HepG2 (cell line): Measurements from ENCODE around the gene RAB43. TPM values are rescaled to one million over a fixed set of nuclear protein-coding genes. Genes with fewer than 3 reads are reported as not detected.
"Not testable (repeated sequence)": the region's sequence is repeated elsewhere in the genome, so short reads cannot be mapped to it uniquely, and the experiment has no call there.

Experiments used
- ATAC-seq: fragments of 200-7000 bp; cut with Tn5 transposase; 3 replicates; pipeline ENCODE4 v1.9.1; 2020; ENCODE audit warnings: mild to moderate bottlenecking, moderate library complexity
- BruUV-seq: library from RNA; stranded (reverse); fragments of 400-500 nt; replicated peaks from 2 replicates; lab custom pipeline; 2021; lab: Mats Ljungman, UMichigan
- CTCF ChIA-PET: fragments of 300-600 bp; formaldehyde crosslinking; extraction: SDS; loops from one replicate; lab custom pipeline; 2021; ENCODE audit warnings: low total read pairs, inconsistent platforms, low intra/inter-chr PET ratio; lab: Yijun Ruan, JAX
- POLR2A ChIA-PET: fragments of 350-600 bp; sonication (Branson Sonifier 250); formaldehyde crosslinking; loops from one replicate; lab custom pipeline; 2020; ENCODE audit warnings: antibody characterized with exemption, inconsistent platforms; lab: Yijun Ruan, JAX
- DNase-seq: peaks from one replicate; pipeline ENCODE4 v3.0.0-alpha.2; 2015; ENCODE audit warnings: low spot score
- FAIRE-seq: peaks from 3 replicates; lab custom pipeline; 2011; peaks lifted over from hg19 to GRCh38; lab: Jason Lieb, UNC
- H2AFZ ChIP-seq: one replicate; pipeline ENCODE4 v1.6.1; 2011; ENCODE audit warnings: low read length, inconsistent platforms
- H3K27ac ChIP-seq: fragments of 300-600 bp; 3 replicates; pipeline ENCODE4 v1.8.0; 2011; ENCODE audit warnings: mixed run types, mild to moderate bottlenecking, mixed read lengths, low read length, inconsistent platforms; ENCODE audit not compliant: insufficient read depth; ENCODE audit errors: extremely low read length
- H3K27me3 ChIP-seq, 2 experiments: fragments of 200-600 bp in 1 of 2; 2 replicates in 1 of 2; 3 replicates in 1 of 2; pipeline versions ENCODE4 v1.6.0 to v1.8.0; 2011; ENCODE audit warnings: low read length in 2 of 2, mild to moderate bottlenecking in 2 of 2, moderate library complexity in 2 of 2, inconsistent platforms in 1 of 2; ENCODE audit not compliant: insufficient read depth in 2 of 2, control insufficient read depth in 1 of 2
- H3K36me3 ChIP-seq, 2 experiments: fragments of 200-600 bp in 1 of 2; replicated peaks in 1 of 2; 2 replicates in 1 of 2; 3 replicates in 1 of 2; pipeline versions ENCODE4 v1.5.1 to v1.8.0; 2011; ENCODE audit warnings: low read length in 2 of 2, inconsistent platforms in 1 of 2; ENCODE audit not compliant: insufficient read depth in 2 of 2, control insufficient read depth in 1 of 2
- H3K4me1 ChIP-seq: 2 replicates; pipeline ENCODE4 v1.5.1; 2012; ENCODE audit warnings: low read length, inconsistent platforms; ENCODE audit not compliant: insufficient read depth
- H3K4me2 ChIP-seq: 2 replicates; pipeline ENCODE4 v1.6.0; 2011; ENCODE audit warnings: low read depth, low read length, inconsistent platforms
- H3K4me3 ChIP-seq, 3 experiments: fragments of 200-600 bp in 1 of 3; sonication (generic), shearing (Covaris generic) in 1 of 3; replicated peaks in 1 of 3; 2 replicates each; pipeline ENCODE4 v1.5.1; 2011 to 2016; ENCODE audit warnings: low read length in 3 of 3, inconsistent platforms in 2 of 3, low read depth in 2 of 3, mild to moderate bottlenecking in 2 of 3, control low read depth in 1 of 3, mixed read lengths in 1 of 3; ENCODE audit not compliant: insufficient read depth in 1 of 3
- H3K79me2 ChIP-seq: one replicate; pipeline ENCODE4 v1.6.1; 2011; ENCODE audit warnings: low read length, inconsistent platforms; ENCODE audit not compliant: insufficient read depth
- H3K9ac ChIP-seq: 2 replicates; pipeline ENCODE4 v1.6.0; 2011; ENCODE audit warnings: mild to moderate bottlenecking, low read depth, low read length, inconsistent platforms; ENCODE audit not compliant: insufficient read depth
- H3K9me3 ChIP-seq: 2 replicates; pipeline ENCODE4 v1.5.1; 2012; ENCODE audit warnings: mild to moderate bottlenecking, low read length
- H4K20me1 ChIP-seq: 2 replicates; pipeline ENCODE4 v1.6.0; 2011; ENCODE audit warnings: inconsistent platforms, mild to moderate bottlenecking, low read length, moderate library complexity; ENCODE audit not compliant: insufficient read depth
- MTA1 ChIP-seq: sonication (generic); formaldehyde crosslinking; IDR thresholded peaks from 2 replicates; pipeline ENCODE4 v1.4.0; 2020; ENCODE audit warnings: missing genetic modification reagents, mild to moderate bottlenecking, borderline replicate concordance
- ZBTB39 ChIP-seq: sonication (generic); formaldehyde crosslinking; IDR thresholded peaks from 2 replicates; pipeline ENCODE4 v1.5.0; 2020; ENCODE audit warnings: missing genetic modification reagents
- ZNF441 ChIP-seq: sonication (generic); formaldehyde crosslinking; IDR thresholded peaks from 2 replicates; pipeline ENCODE4 v1.7.0; 2021; ENCODE audit warnings: missing genetic modification reagents, borderline replicate concordance
- ZNF775 ChIP-seq: sonication (generic); formaldehyde crosslinking; IDR thresholded peaks from 2 replicates; pipeline ENCODE4 v1.4.0; 2020; ENCODE audit warnings: missing genetic modification reagents, mild to moderate bottlenecking, moderate library complexity, borderline replicate concordance
- WGBS: methylation state at CpG from one replicate; pipeline ENCODE4 v1.1.6; 2017; ENCODE audit warnings: low lambda C conversion rate; 5-methylcytosine and 5-hydroxymethylcytosine counted together
- in situ Hi-C: cut with HindIII; loops from 2 replicates; pipeline ENCODE4 v1.10.0; 2017; ENCODE audit warnings: low pct_unique_long_range_greater_than_20kb; ENCODE audit not compliant: extremely low pct_ligation_motif_present
- intact Hi-C: fragments of 100-400 bp; cut with micrococcal nuclease; formaldehyde crosslinking; loops from one replicate; pipeline ENCODE4 v1.10.0; 2022; ENCODE audit not compliant: unreplicated experiment
- polyA plus RNA-seq, 8 experiments: library from polyadenylated mRNA; depleted of rRNA in 3 of 8; stranded (reverse) in 7 of 8; unstranded in 1 of 8; fragments of >200 nt; fragmentation: Illumina TruSeq in 4 of 8; extraction: Trizol in 4 of 8; gene quantifications; 2 replicates each; pipeline versions ENCODE4 v1.2.1 to v1.2.3, GENCODE V29; 2011 to 2016; ENCODE audit warnings: low read depth in 4 of 8, missing spikeins in 1 of 8, mixed read lengths in 1 of 8; ENCODE audit not compliant: insufficient read depth in 1 of 8
- total RNA-seq, 5 experiments: library from RNA; depleted of rRNA; stranded (reverse); fragments of >200 nt; fragmentation: Illumina TruSeq; extraction: Trizol; gene quantifications; 2 replicates each; pipeline ENCODE4 v1.2.3, GENCODE V29; 2016; ENCODE audit warnings: low read depth in 1 of 5

RAB43 gene
- total and polyA plus RNA-seq, 2 of the 13 experiments (the other 11 are each of a cell fraction or from before 2014, with no cell fraction given) = 11.8 to 18.4 TPM

- TF ChIP-seq ZBTB39 (CRISPR knock-in tag) (no peak), ZNF441 (CRISPR knock-in tag) (no peak), MTA1 (CRISPR knock-in tag) (no peak), ZNF775 (CRISPR knock-in tag) (no peak)
- TF ChIP-seq, all 625 proteins: peak for 0
Measured at GRCh38 chr3:129139911-129140310, 18.3 kb upstream of the RAB43 start (continued).

GRCh38 chr3:129136275-129136674, 14.7 kb upstream of the RAB43 start:
- CTCF ChIA-PET, intact Hi-C loops: not testable (repeated sequence)

More at GRCh38 chr3:129136275-129136674, 14.7 kb upstream of the RAB43 start:
- FAIRE-seq, H3K79me2 ChIP-seq, H3K4me1 ChIP-seq, H3K9ac ChIP-seq, H3K4me2 ChIP-seq, BruUV-seq, DNase-seq, ATAC-seq, H4K20me1 ChIP-seq, H2AFZ ChIP-seq, H3K27ac ChIP-seq, H3K27me3 ChIP-seq, H3K4me3 ChIP-seq, POLR2A ChIA-PET, in situ Hi-C loops, H3K9me3 ChIP-seq: not testable (repeated sequence)
- peaks cover 13 to 38% of the 10 kb centered on the region in 2 experiments for H3K36me3 ChIP-seq
- WGBS = 97% methylated on average over 10 of the region's 10 CpGs
